H1 (cell line): ENCODE data around the gene TMED9. TPM values are rescaled to one million over a fixed set of nuclear protein-coding genes. Genes with fewer than 3 reads are reported as not detected.
A peak's percentile ranks its signal among the peaks of the same experiment; 100 is the strongest.

Source experiments
- ASH2L ChIP-seq: fragments of 200-600, 300-600 bp; sonication (generic); IDR thresholded peaks from one replicate; pipeline ENCODE4 v1.7.1; 2017; ENCODE audit warnings: low read length
- EGR1 ChIP-seq: IDR thresholded peaks from 2 replicates; pipeline ENCODE4 v1.6.1; 2011; ENCODE audit warnings: low read depth, low read length, borderline replicate concordance
- GTF2F1 ChIP-seq: IDR thresholded peaks from 2 replicates; pipeline ENCODE4 v1.6.1; 2012; ENCODE audit warnings: low read depth, low read length, improper control_type of control experiment, borderline replicate concordance
- KDM5A ChIP-seq: fragments of 200-600 bp; IDR thresholded peaks from 2 replicates; pipeline ENCODE4 v1.7.1; 2012; ENCODE audit warnings: mild to moderate bottlenecking, low read length, inconsistent platforms, mixed read lengths
- POLR2A ChIP-seq, 2 experiments: IDR thresholded peaks; 1 replicate in 1 of 2; 2 replicates in 1 of 2; pipeline ENCODE4 v1.6.1; 2011; ENCODE audit warnings: low read depth in 2 of 2, low read length in 2 of 2, mild to moderate bottlenecking in 2 of 2; ENCODE audit errors: control extremely low read depth in 1 of 2
- POLR2AphosphoS5 ChIP-seq: IDR thresholded peaks from 2 replicates; pipeline ENCODE4 v1.6.1; 2011; ENCODE audit warnings: low read depth, low read length
- RBBP5 ChIP-seq: IDR thresholded peaks from 2 replicates; pipeline ENCODE4 v1.7.1; 2012; ENCODE audit warnings: low read depth, mild to moderate bottlenecking, inconsistent platforms, low read length, moderate library complexity, borderline replicate concordance
- SIX5 ChIP-seq: IDR thresholded peaks from 2 replicates; pipeline ENCODE4 v1.6.1; 2011; ENCODE audit warnings: mild to moderate bottlenecking, low read depth, low read length
- SRF ChIP-seq: IDR thresholded peaks from 2 replicates; pipeline ENCODE4 v1.6.1; 2011; ENCODE audit warnings: mild to moderate bottlenecking, low read depth, low read length, moderate library complexity
- TAF1 ChIP-seq: IDR thresholded peaks from 2 replicates; pipeline ENCODE4 v1.6.1; 2011; ENCODE audit warnings: mild to moderate bottlenecking, low read depth, low read length
- TAF7 ChIP-seq: optimal IDR thresholded peaks from 2 replicates; pipeline ENCODE3; 2011; ENCODE audit warnings: low read depth, mild to moderate bottlenecking, inconsistent platforms, low read length, moderate library complexity, borderline replicate concordance
- TBP ChIP-seq: IDR thresholded peaks from 2 replicates; pipeline ENCODE4 v1.6.1; 2011; ENCODE audit warnings: low read depth, low read length, improper control_type of control experiment
- USF2 ChIP-seq: IDR thresholded peaks from 2 replicates; pipeline ENCODE4 v1.6.1; 2011; ENCODE audit warnings: low read length, improper control_type of control experiment
- YY1 ChIP-seq: IDR thresholded peaks from 2 replicates; pipeline ENCODE4 v1.6.1; 2011; ENCODE audit warnings: low read depth, mild to moderate bottlenecking, low read length
- polyA plus RNA-seq, 7 experiments: library from polyadenylated mRNA; depleted of rRNA in 3 of 7; stranded (reverse) in 5 of 7; unstranded in 2 of 7; fragments of >200 nt in 5 of 7; fragments of 200-250 nt in 2 of 7; gene quantifications; 1 replicate in 5 of 7; 2 replicates in 1 of 7; 4 replicates in 1 of 7; pipeline versions ENCODE4 v1.2.1 to v1.2.3, GENCODE V29; 2011 to 2013; ENCODE audit warnings: missing spikeins in 2 of 7, mixed read lengths in 2 of 7
- total RNA-seq: library from RNA; stranded (reverse); fragmentation: NEBNext Ultra II Directional; extraction: Animal tissue kit (Norgen Biotek cat#: 25700); gene quantifications from 2 replicates; pipeline ENCODE4 v1.2.1, GENCODE V29; 2021

The TMED9 gene
- total and polyA plus RNA-seq, 2 of the 8 experiments (the other 6 are each of a cell fraction or from before 2014, with no cell fraction given), result 130 to 160 TPM

- TF ChIP-seq ASH2L (peak; percentile 45), EGR1 (0 out of 2 replicates have a peak, but pooled peaks have one; percentile 17), USF2 (no peak), TAF7 (peak; percentile 18), TBP (peak; percentile 81; the same call in 1 of the 2 replicates), GTF2F1 (no peak), POLR2AphosphoS5 (peak; percentile 60; the same call in 1 of the 2 replicates), YY1 (peak; percentile 46; the same call in 1 of the 2 replicates), SRF (0 out of 2 replicates have a peak, but pooled peaks have one; percentile 46), KDM5A (peak; percentile 74; the same call in 1 of the 2 replicates), SIX5 (peak; percentile 18; the same call in 1 of the 2 replicates), TAF1 (peak; percentile 87), POLR2A (IDR thresholded peaks at IDR 0.05; ENCODE audit: control extremely low read depth in 1 of 2, low read depth in 2 of 2, low read length in 2 of 2) (peak in 1 of 2 experiments; percentile 96; a peak in 2 of 3 replicates), RBBP5 (peak; percentile 47; the same call in 1 of the 2 replicates)
These were observed 7.9 kb downstream of the TMED9 start, which contains the start of gene B4GALT7 (continued) for GRCh38 chr5:177599731-177600507.
